GM12892 (cell line): Measurements from ENCODE around the gene URB2.

Experiments used
- POLR2A ChIP-seq: IDR thresholded peaks from 2 replicates; pipeline ENCODE4 v1.6.1; 2011; ENCODE audit warnings: low read depth, low read length, control low read depth
- POLR2AphosphoS5 ChIP-seq: IDR thresholded peaks from 2 replicates; pipeline ENCODE4 v1.6.1; 2011; ENCODE audit warnings: low read depth, low read length, control low read depth

- TF ChIP-seq POLR2AphosphoS5 (no peak), POLR2A (no peak)
Observed at GRCh38 chr1:229661022-229661877, 35.2 kb downstream of the URB2 start.
